T-helper 1 cell (primary cell): Measurements from ENCODE around the gene ATP5PO.
"Not testable (repeated sequence)": the region's sequence is repeated elsewhere in the genome, so short reads cannot be mapped to it uniquely, and the experiment has no call there.

ENCODE experiments used
- DNase-seq, 5 donors: peaks; one replicate each; pipeline ENCODE4 v3.0.0-alpha.2; 2012 to 2020

The ATP5PO gene

GRCh38 chr21:33897739-33898138 is 17.9 kb downstream of the ATP5PO start:
- no peak for DNase-seq

- DNase-seq, result no peak
Measured at GRCh38 chr21:33897098-33897497, 18.5 kb downstream of the ATP5PO start.

- no peak for DNase-seq
Measured at GRCh38 chr21:33896691-33897090, 18.9 kb downstream of the ATP5PO start.

GRCh38 chr21:33895356-33895755 is 20.2 kb downstream of the ATP5PO start:
- DNase-seq, result no peak

- DNase-seq, result peak in 3 of 5 donors; percentile 20 to 44 (median 34)
Measured at GRCh38 chr21:33894736-33895288, 20.8 kb downstream of the ATP5PO start.

- no peak for DNase-seq
Measured at GRCh38 chr21:33893917-33894316, 21.7 kb downstream of the ATP5PO start.

GRCh38 chr21:33892853-33893252 is 22.8 kb downstream of the ATP5PO start:
- DNase-seq, result no peak

GRCh38 chr21:33890187-33890586 is 25.4 kb downstream of the ATP5PO start:
- no peak for DNase-seq

GRCh38 chr21:33886321-33886720 is 29.3 kb downstream of the ATP5PO start:
- no peak for DNase-seq

GRCh38 chr21:33885172-33885514 is 30.5 kb downstream of the ATP5PO start:
- DNase-seq, result no peak

- DNase-seq, result no peak
Measured at GRCh38 chr21:33884376-33885171, 31.0 kb downstream of the ATP5PO start.

- DNase-seq, result no peak
Measured at GRCh38 chr21:33883118-33883517, 32.5 kb downstream of the ATP5PO start.

- DNase-seq, result no peak
Measured at GRCh38 chr21:33881689-33882440, 33.7 kb downstream of the ATP5PO start.

GRCh38 chr21:33880626-33881025 is 35.0 kb downstream of the ATP5PO start:
- DNase-seq, result no peak

- DNase-seq, result no peak
Measured at GRCh38 chr21:33878824-33879223, 36.8 kb downstream of the ATP5PO start.

GRCh38 chr21:33875026-33875695 is 40.4 kb downstream of the ATP5PO start:
- no peak for DNase-seq

- DNase-seq, result no peak
Measured at GRCh38 chr21:33874161-33874560, 41.4 kb downstream of the ATP5PO start.

GRCh38 chr21:33872881-33873515 is 42.6 kb downstream of the ATP5PO start:
- no peak for DNase-seq

GRCh38 chr21:33871171-33871570 is 44.4 kb downstream of the ATP5PO start:
- no peak for DNase-seq

GRCh38 chr21:33870768-33871167 is 44.8 kb downstream of the ATP5PO start:
- DNase-seq, result no peak

- no peak for DNase-seq
Measured at GRCh38 chr21:33869873-33870272, 45.7 kb downstream of the ATP5PO start.

GRCh38 chr21:33867868-33868267 is 47.7 kb downstream of the ATP5PO start:
- not testable (repeated sequence) for DNase-seq

GRCh38 chr21:33866826-33867225 is 48.8 kb downstream of the ATP5PO start:
- DNase-seq, result no peak
